Stomach (tissue), 9 donors: ENCODE data around the gene SLC22A15. TPM values are rescaled to one million over a fixed set of nuclear protein-coding genes. Genes with fewer than 3 reads are reported as not detected.

Source experiments
- DNase-seq, 2 donors: peaks; one replicate each; pipeline versions ENCODE4 v3.0.0 to v3.0.0-alpha.2; 2013 to 2019
- H3K27ac ChIP-seq, 5 donors: fragments of 200-600 bp in 4 of 5; sonication (generic) in 4 of 5; one replicate each; pipeline ENCODE4 v1.5.1; 2013 to 2019; ENCODE audit warnings: mild to moderate bottlenecking in 1 of 5, moderate library complexity in 1 of 5
- H3K27me3 ChIP-seq, 3 donors: fragments of 200-600 bp; sonication (generic); one replicate each; pipeline ENCODE4 v1.5.1; 2017 to 2019; ENCODE audit warnings: mixed run types in 1 of 3
- H3K36me3 ChIP-seq, 4 donors: fragments of 200-600 bp; sonication (generic); 1 replicate in 3 of 4; 2 replicates in 1 of 4; pipeline ENCODE4 v1.5.1; 2016 to 2019
- H3K4me1 ChIP-seq, 4 donors: fragments of 200-600 bp; sonication (generic); one replicate each; pipeline ENCODE4 v1.5.1; 2016 to 2019
- H3K4me3 ChIP-seq, 4 donors: fragments of 200-600 bp; sonication (generic) in 3 of 4; one replicate each; pipeline ENCODE4 v1.5.1; 2016 to 2019; ENCODE audit warnings: mild to moderate bottlenecking in 1 of 4
- H3K9me3 ChIP-seq, 4 donors: fragments of 200-600 bp; sonication (generic); one replicate each; pipeline ENCODE4 v1.5.1; 2016 to 2019
- EP300 ChIP-seq: sonication (generic); formaldehyde crosslinking; IDR thresholded peaks from one replicate; pipeline ENCODE4 v1.6.1; 2017; ENCODE audit warnings: antibody characterized with exemption
- POLR2A ChIP-seq, 4 donors: fragments of 450-650 bp; IDR thresholded peaks; one replicate each; pipeline ENCODE4 v1.6.1; 2016; ENCODE audit warnings: antibody characterized with exemption in 4 of 4, control low read depth in 2 of 4, mild to moderate bottlenecking in 1 of 4, moderate library complexity in 1 of 4
- POLR2AphosphoS5 ChIP-seq, 3 donors: sonication (generic); formaldehyde crosslinking; IDR thresholded peaks; one replicate each; pipeline ENCODE4 v1.6.1; 2016; ENCODE audit warnings: antibody characterized with exemption in 3 of 3
- WGBS, 5 donors: extraction: QIAGEN DNeasy Blood & Tissue Kit in 3 of 5; methylation state at CpG; one replicate each; pipeline versions ENCODE4 v1.1.5 to v1.1.7; 2013 to 2018; 5-methylcytosine and 5-hydroxymethylcytosine counted together
- intact Hi-C: fragments of 100-400 bp; cut with DNase I; formaldehyde crosslinking; loops from one replicate; pipeline ENCODE4 v1.15.1; 2023; ENCODE audit warnings: low total_unique reads
- polyA plus RNA-seq, 3 donors: library from polyadenylated mRNA; stranded (reverse); fragments of 200-250 nt; gene quantifications; one replicate each; pipeline ENCODE4 v1.2.3, GENCODE V29; 2013
- total RNA-seq, 5 donors: library from RNA; depleted of rRNA; stranded (reverse); fragments of >200 nt; gene quantifications; one replicate each; pipeline versions ENCODE4 v1.1.0 to v1.2.3, GENCODE V29; 2014 to 2016
- TF ChIP-seq, protein P1 (sequence below), 7 experiments: fragments of 450-650 bp in 4 of 7; fragments of 200-600 bp in 3 of 7; sonication (generic) in 3 of 7; IDR thresholded peaks; one replicate each; pipeline ENCODE4 v1.5.1; 2016 to 2019; ENCODE audit warnings: antibody characterized with exemption in 7 of 7, control low read depth in 2 of 7, mild to moderate bottlenecking in 1 of 7
- donor health status: healthy with polysubstance abuse.
- donor health status: Bipolar disorder and iron deficiency.
- donor health status: healthy.

SLC22A15 gene
- total and polyA plus RNA-seq, 8 donors: 0.29 to 9.8 (median 3.3) TPM

DNA sequence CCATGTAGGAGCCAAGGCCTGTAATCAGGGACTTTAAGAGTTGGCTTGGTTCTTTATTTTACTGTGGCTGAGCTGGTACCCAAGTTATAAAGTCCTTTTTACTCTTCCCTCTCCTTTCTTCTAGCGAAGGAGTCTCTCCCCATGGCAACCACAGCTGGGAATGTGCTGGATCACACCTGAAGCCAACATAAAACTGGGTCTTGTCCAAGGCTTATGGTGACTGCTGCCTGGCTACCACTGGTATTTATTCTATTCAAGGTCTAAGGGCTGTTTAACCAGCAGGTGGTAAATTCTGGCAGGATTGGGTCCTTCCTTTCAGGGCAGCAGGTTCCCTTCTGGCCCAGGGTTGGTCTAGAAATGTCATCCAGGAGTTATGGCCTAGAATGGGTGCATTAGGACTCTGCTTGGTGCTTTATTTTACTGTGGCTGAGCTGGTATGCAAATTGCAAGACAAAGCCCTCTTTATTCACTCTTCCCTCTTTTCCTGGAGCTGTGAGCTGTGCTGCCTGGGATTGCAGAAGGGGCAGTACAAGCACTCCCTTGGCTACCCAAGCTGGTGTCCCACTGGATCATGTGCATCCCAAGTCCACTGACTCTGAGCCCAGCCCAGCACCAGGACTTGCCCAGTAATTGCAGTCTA, 26.6 kb downstream of the SLC22A15 start:
- H3K27me3 ChIP-seq: no peaks in the 10 kb centered on the region
- peak overlapping the region in 4 of 5 donors; percentile 20 to 52 (median 36) for H3K27ac ChIP-seq
- intact Hi-C loops: no loop called here
- H3K36me3 ChIP-seq: peaks cover 0 to 21% (median 13%) of the 10 kb centered on the region in 4 donors
- H3K9me3 ChIP-seq: peaks cover 0 to 10% (median 5%) of the 10 kb centered on the region in 4 donors
- H3K4me1 ChIP-seq: peaks cover 0 to 16% (median 13%) of the 10 kb centered on the region in 4 donors
- TF ChIP-seq, protein P1, sequence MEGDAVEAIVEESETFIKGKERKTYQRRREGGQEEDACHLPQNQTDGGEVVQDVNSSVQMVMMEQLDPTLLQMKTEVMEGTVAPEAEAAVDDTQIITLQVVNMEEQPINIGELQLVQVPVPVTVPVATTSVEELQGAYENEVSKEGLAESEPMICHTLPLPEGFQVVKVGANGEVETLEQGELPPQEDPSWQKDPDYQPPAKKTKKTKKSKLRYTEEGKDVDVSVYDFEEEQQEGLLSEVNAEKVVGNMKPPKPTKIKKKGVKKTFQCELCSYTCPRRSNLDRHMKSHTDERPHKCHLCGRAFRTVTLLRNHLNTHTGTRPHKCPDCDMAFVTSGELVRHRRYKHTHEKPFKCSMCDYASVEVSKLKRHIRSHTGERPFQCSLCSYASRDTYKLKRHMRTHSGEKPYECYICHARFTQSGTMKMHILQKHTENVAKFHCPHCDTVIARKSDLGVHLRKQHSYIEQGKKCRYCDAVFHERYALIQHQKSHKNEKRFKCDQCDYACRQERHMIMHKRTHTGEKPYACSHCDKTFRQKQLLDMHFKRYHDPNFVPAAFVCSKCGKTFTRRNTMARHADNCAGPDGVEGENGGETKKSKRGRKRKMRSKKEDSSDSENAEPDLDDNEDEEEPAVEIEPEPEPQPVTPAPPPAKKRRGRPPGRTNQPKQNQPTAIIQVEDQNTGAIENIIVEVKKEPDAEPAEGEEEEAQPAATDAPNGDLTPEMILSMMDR (IDR thresholded peaks at IDR 0.05): no peak
- TF ChIP-seq POLR2AphosphoS5 (IDR thresholded peaks at IDR 0.05) (no peak), EP300 (no peak), POLR2A (IDR thresholded peaks at IDR 0.05) (no peak)
- no peak overlapping the region for H3K4me3 ChIP-seq
- 33 to 62% (median 53%) methylated on average over 1 of the region's 1 CpG for WGBS, 5 donors
- peak in 1 of 2 donors; percentile 55 for DNase-seq

DNA sequence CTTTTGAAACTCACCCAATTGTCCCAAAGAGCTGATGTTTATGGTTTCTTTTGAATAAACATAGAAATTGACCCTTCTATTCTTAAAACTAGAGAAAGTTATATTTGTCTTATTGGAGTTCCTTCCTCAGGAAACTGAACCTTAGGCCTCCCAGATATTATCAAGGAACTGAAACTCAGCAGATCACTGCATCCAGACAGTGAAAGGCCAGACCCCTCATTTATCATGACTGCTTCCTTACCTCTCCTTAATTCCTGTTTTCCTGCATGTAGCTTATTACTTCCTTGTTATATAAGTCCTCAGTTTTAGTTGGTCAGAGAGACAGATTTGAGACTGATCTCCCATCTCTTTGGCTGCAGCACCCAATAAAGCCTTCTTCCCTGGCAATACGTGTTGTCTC, 27.5 kb downstream of the SLC22A15 start:
- H3K4me1 ChIP-seq: peaks cover 0 to 16% (median 13%) of the 10 kb centered on the region in 4 donors
- no peaks in the 10 kb centered on the region for H3K27me3 ChIP-seq
- WGBS, 5 donors: 67 to 94% (median 88%) methylated on average over 1 of the region's 1 CpG
- intact Hi-C loops: no loop called here
- TF ChIP-seq EP300: no peak
- TF ChIP-seq, protein P1 (IDR thresholded peaks at IDR 0.05): no peak
- no peak for TF ChIP-seq POLR2A (IDR thresholded peaks at IDR 0.05)
- TF ChIP-seq POLR2AphosphoS5 (IDR thresholded peaks at IDR 0.05): no peak
- no peak for DNase-seq
- no peak overlapping the region for H3K4me3 ChIP-seq
- H3K27ac ChIP-seq: no peak overlapping the region
- H3K36me3 ChIP-seq: peaks cover 0 to 26% (median 10%) of the 10 kb centered on the region in 4 donors
- peaks cover 0 to under 1% (median 0%) of the 10 kb centered on the region in 4 donors for H3K9me3 ChIP-seq

DNA sequence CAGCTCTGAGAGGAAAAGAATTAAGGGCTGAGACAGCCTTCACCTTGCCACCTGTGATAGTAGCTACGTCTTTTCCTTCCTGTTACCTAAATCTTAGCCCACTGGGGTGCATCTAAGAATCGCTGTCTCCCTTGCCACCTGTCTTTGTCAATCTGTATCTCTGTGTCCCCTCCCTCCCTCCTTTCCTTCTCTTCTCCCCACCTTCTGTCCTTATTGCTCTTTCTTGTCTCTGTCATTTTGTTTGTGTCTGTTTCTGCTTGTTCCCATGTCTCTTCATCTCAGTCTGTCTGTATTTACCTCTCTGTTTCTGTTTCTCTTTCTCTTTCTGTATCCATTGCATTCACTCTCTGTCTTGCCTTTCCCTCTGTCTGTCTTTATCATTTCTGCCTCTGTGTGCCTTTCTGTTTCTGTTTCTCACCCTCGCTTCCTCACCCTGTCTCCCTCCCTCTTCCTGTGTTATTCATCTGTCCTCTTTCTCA, 30.2 kb downstream of the SLC22A15 start:
- no peak for DNase-seq
- Histone ChIP-seq H3K36me3 (peaks cover 0 to 22% (median 4%) of the 10 kb centered on the region in 4 donors), H3K9me3 (no peaks in the 10 kb centered on the region), H3K4me1 (peaks cover 0 to 16% (median 13%) of the 10 kb centered on the region in 4 donors), H3K4me3 (no peak overlapping the region), H3K27ac (peak overlapping the region in 1 of 5 donors; percentile 9), H3K27me3 (no peaks in the 10 kb centered on the region)
- WGBS, 5 donors: 62 to 83% (median 76%) methylated on average over 3 of the region's 3 CpGs
- TF ChIP-seq EP300 (no peak), POLR2A (IDR thresholded peaks at IDR 0.05) (no peak), POLR2AphosphoS5 (IDR thresholded peaks at IDR 0.05) (no peak)
- TF ChIP-seq, protein P1 (IDR thresholded peaks at IDR 0.05): no peak
- intact Hi-C loops: no loop called here

DNA sequence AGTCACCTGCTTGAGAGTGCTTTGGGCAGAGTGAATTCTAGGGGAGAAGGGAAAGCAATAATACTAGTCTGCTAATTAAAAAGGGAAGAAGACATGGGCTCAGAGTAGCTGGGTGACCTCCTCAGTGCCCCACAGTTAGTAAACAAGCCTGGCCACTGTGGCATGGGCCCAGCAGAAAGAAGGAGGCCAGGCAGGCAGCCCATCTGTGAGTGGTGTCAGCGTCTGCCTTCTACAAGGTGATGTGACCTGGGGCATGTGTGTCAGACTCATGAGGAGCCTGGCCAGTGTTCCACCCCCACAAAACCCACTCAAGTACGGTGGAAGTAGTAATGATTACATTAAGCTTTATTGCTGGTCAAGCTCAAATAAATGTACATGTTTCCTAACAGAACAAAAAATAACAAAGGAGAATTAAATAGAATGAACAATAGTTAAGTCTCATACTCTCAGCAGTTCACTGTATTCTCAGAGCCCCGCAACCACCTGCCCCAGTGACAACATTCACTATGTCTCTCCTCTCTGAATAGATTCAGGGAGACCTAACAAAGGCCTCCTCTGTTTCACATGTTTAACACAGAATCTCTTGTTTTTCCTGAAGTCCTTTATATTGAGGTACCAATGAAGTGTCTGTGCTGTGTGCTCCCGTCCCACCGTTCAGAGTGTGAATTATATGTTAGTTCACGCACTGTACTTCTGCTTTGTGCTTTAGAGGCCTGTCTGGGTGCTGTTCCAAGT, 32.5 kb downstream of the SLC22A15 start:
- no peak for DNase-seq
- H3K4me3 ChIP-seq: no peak overlapping the region
- no peak overlapping the region for H3K27ac ChIP-seq
- no peaks in the 10 kb centered on the region for H3K9me3 ChIP-seq
- H3K27me3 ChIP-seq: no peaks in the 10 kb centered on the region
- TF ChIP-seq EP300: no peak
- TF ChIP-seq, protein P1 (IDR thresholded peaks at IDR 0.05): no peak
- TF ChIP-seq POLR2A (IDR thresholded peaks at IDR 0.05): no peak
- TF ChIP-seq POLR2AphosphoS5 (IDR thresholded peaks at IDR 0.05): no peak
- no peaks in the 10 kb centered on the region for H3K4me1 ChIP-seq
- peaks cover 0 to 12% (median 2%) of the 10 kb centered on the region in 4 donors for H3K36me3 ChIP-seq
- 75 to 82% (median 77%) methylated on average over 6 of the region's 6 CpGs for WGBS, 5 donors
- intact Hi-C loops: no loop called here
